IMR-90 (cell line): ENCODE results near the gene UGDH. TPM values are rescaled to one million over a fixed set of nuclear protein-coding genes. Genes with fewer than 3 reads are reported as not detected.

Source experiments
- ATAC-seq: fragments of 200-7000 bp; cut with Tn5 transposase; 2 replicates; pipeline ENCODE4 v1.9.1; 2020; ENCODE audit warnings: low read depth, mild to moderate bottlenecking, moderate library complexity
- BruUV-seq: library from RNA; stranded (reverse); fragments of 400-500 nt; replicated peaks from 2 replicates; lab custom pipeline; 2021; lab: Mats Ljungman, UMichigan
- CTCF ChIA-PET: fragments of 300-600 bp; formaldehyde crosslinking; extraction: SDS; loops from one replicate; lab custom pipeline; 2021; ENCODE audit warnings: antibody characterized with exemption; lab: Yijun Ruan, JAX
- POLR2A ChIA-PET: fragments of 300-600 bp; sonication (Branson Sonifier 250); formaldehyde crosslinking; loops from one replicate; lab custom pipeline; 2022; ENCODE audit warnings: antibody characterized with exemption; ENCODE audit not compliant: unreplicated experiment; lab: Charles Lee
- DNase-seq: peaks from one replicate; pipeline ENCODE4 v3.0.0; 2013
- H2AFZ ChIP-seq: replicated peaks from 2 replicates; pipeline ENCODE3; 2013; ENCODE audit warnings: low read length, mild to moderate bottlenecking; ENCODE audit not compliant: poor library complexity
- H2AK5ac ChIP-seq: 2 replicates; pipeline ENCODE4 v1.6.1; 2013; ENCODE audit warnings: low read depth, low read length, inconsistent platforms
- H2AK9ac ChIP-seq: replicated peaks from 2 replicates; pipeline ENCODE3; 2013; ENCODE audit warnings: mild to moderate bottlenecking, low read depth, low read length, moderate library complexity; ENCODE audit not compliant: poor library complexity
- H2BK120ac ChIP-seq: 2 replicates; pipeline ENCODE4 v1.6.1; 2013; ENCODE audit warnings: low read depth, low read length, inconsistent platforms
- H2BK15ac ChIP-seq: 3 replicates; pipeline ENCODE4 v1.6.1; 2013; ENCODE audit warnings: low read depth, low read length, inconsistent platforms
- H2BK20ac ChIP-seq: 2 replicates; pipeline ENCODE4 v1.6.1; 2013; ENCODE audit warnings: low read depth, mild to moderate bottlenecking, inconsistent platforms, low read length, moderate library complexity
- H2BK5ac ChIP-seq: 2 replicates; pipeline ENCODE4 v1.6.1; 2013; ENCODE audit warnings: mild to moderate bottlenecking, low read depth, low read length, inconsistent platforms; ENCODE audit not compliant: poor library complexity, severe bottlenecking
- H3K14ac ChIP-seq: replicated peaks from 2 replicates; pipeline ENCODE4 v1.6.1; 2013; ENCODE audit warnings: low read depth, low read length, inconsistent platforms
- H3K18ac ChIP-seq: 2 replicates; pipeline ENCODE4 v1.6.1; 2013; ENCODE audit warnings: low read depth, low read length, control low read depth
- H3K23ac ChIP-seq: 2 replicates; pipeline ENCODE4 v1.6.1; 2013; ENCODE audit warnings: low read depth, low read length, inconsistent platforms
- H3K27ac ChIP-seq: 2 replicates; pipeline ENCODE4 v1.5.1; 2013; ENCODE audit warnings: mild to moderate bottlenecking, control low read depth, low read length; ENCODE audit not compliant: insufficient read depth
- H3K27me3 ChIP-seq: 2 replicates; pipeline ENCODE4 v1.6.1; 2013; ENCODE audit warnings: low read length; ENCODE audit not compliant: control insufficient read depth, insufficient read depth
- H3K36me3 ChIP-seq: 2 replicates; pipeline ENCODE4 v1.6.1; 2013; ENCODE audit warnings: low read length, mixed read lengths; ENCODE audit not compliant: control insufficient read depth, insufficient read depth
- H3K4ac ChIP-seq: 2 replicates; pipeline ENCODE4 v1.6.1; 2013; ENCODE audit warnings: low read depth, low read length, inconsistent platforms
- H3K4me1 ChIP-seq: 2 replicates; pipeline ENCODE4 v1.6.1; 2013; ENCODE audit warnings: low read length, mixed read lengths; ENCODE audit not compliant: control insufficient read depth, insufficient read depth
- H3K4me2 ChIP-seq: 2 replicates; pipeline ENCODE4 v1.6.1; 2013; ENCODE audit warnings: low read depth, mild to moderate bottlenecking, control low read depth, low read length, moderate library complexity
- H3K4me3 ChIP-seq: 2 replicates; pipeline ENCODE4 v1.5.1; 2013; ENCODE audit warnings: low read depth, mild to moderate bottlenecking, control low read depth, low read length, moderate library complexity; ENCODE audit not compliant: insufficient read depth
- H3K56ac ChIP-seq: 2 replicates; pipeline ENCODE4 v1.6.1; 2013; ENCODE audit warnings: low read length, inconsistent platforms; ENCODE audit not compliant: insufficient read depth; ENCODE audit errors: extremely low read depth
- H3K79me1 ChIP-seq, 2 experiments: 2 replicates each; pipeline ENCODE4 v1.6.1; 2013; ENCODE audit warnings: low read length in 2 of 2, inconsistent platforms in 1 of 2, low read depth in 1 of 2
- H3K9ac ChIP-seq: 2 replicates; pipeline ENCODE4 v1.6.1; 2013; ENCODE audit warnings: low read depth, low read length, control low read depth
- H3K9me1 ChIP-seq: 2 replicates; pipeline ENCODE4 v1.6.1; 2013; ENCODE audit warnings: low read length, inconsistent platforms; ENCODE audit not compliant: insufficient read depth
- H3K9me3 ChIP-seq: 2 replicates; pipeline ENCODE4 v1.6.1; 2013; ENCODE audit warnings: low read length; ENCODE audit not compliant: control insufficient read depth, insufficient read depth
- H4K20me1 ChIP-seq: 2 replicates; pipeline ENCODE4 v1.6.1; 2013; ENCODE audit warnings: low read length, inconsistent platforms; ENCODE audit not compliant: insufficient read depth
- H4K5ac ChIP-seq: 2 replicates; pipeline ENCODE4 v1.6.1; 2013; ENCODE audit warnings: mild to moderate bottlenecking, low read depth, low read length, control low read depth
- H4K8ac ChIP-seq, 2 experiments: 2 replicates each; pipeline ENCODE4 v1.6.1; 2013; ENCODE audit warnings: low read depth in 2 of 2, low read length in 2 of 2, control low read depth in 1 of 2, inconsistent platforms in 1 of 2
- H4K91ac ChIP-seq: 2 replicates; pipeline ENCODE4 v1.6.1; 2013; ENCODE audit warnings: low read depth, low read length, inconsistent platforms; ENCODE audit not compliant: insufficient read depth
- CEBPB ChIP-seq: IDR thresholded peaks from 2 replicates; pipeline ENCODE4 v1.6.1; 2012; ENCODE audit warnings: low read depth, low read length, improper control_type of control experiment
- CHD1 ChIP-seq: IDR thresholded peaks from 2 replicates; pipeline ENCODE4 v1.6.1; 2012; ENCODE audit warnings: low read depth, low read length, improper control_type of control experiment
- MAZ ChIP-seq: IDR thresholded peaks from 2 replicates; pipeline ENCODE4 v1.6.1; 2012; ENCODE audit warnings: low read depth, mild to moderate bottlenecking, low read length, improper control_type of control experiment, moderate library complexity, borderline replicate concordance
- MXI1 ChIP-seq: IDR thresholded peaks from 2 replicates; pipeline ENCODE4 v1.6.1; 2012; ENCODE audit warnings: low read depth, mild to moderate bottlenecking, low read length, moderate library complexity, borderline replicate concordance
- RCOR1 ChIP-seq: IDR thresholded peaks from 2 replicates; pipeline ENCODE4 v1.6.1; 2012; ENCODE audit warnings: mild to moderate bottlenecking, low read length, improper control_type of control experiment; ENCODE audit not compliant: insufficient replicate concordance
- RFX5 ChIP-seq: IDR thresholded peaks from 2 replicates; pipeline ENCODE4 v1.8.0; 2012; ENCODE audit warnings: low read depth, mild to moderate bottlenecking, low read length, moderate library complexity
- WGBS, 2 experiments: methylation state at CpG; one replicate each; pipeline versions ENCODE4 v1.1.5 to v1.1.7; 2013; ENCODE audit warnings: missing lambda C conversion rate in 2 of 2; ENCODE audit not compliant: insufficient read length in 1 of 2; ENCODE audit errors: extremely low coverage in 2 of 2; 5-methylcytosine and 5-hydroxymethylcytosine counted together
- dilution Hi-C: fragments of 300-500 bp; cut with HindIII; formaldehyde crosslinking; loops from one replicate; pipeline ENCODE4 v1.14.3; 2018; ENCODE audit warnings: low sequenced_read_pairs; ENCODE audit not compliant: unreplicated experiment
- in situ Hi-C: fragments of 300-500 bp; cut with MboI; formaldehyde crosslinking; loops from 3 replicates; pipeline ENCODE4 v1.14.3; 2019; ENCODE audit warnings: low sequenced_read_pairs, inconsistent platforms, mixed read lengths
- intact Hi-C: fragments of 100-400 bp; cut with micrococcal nuclease; formaldehyde crosslinking; loops from 2 replicates; pipeline ENCODE4 v1.10.0; 2022
- polyA plus RNA-seq, 3 experiments: library from polyadenylated mRNA; depleted of rRNA; stranded (reverse); fragments of >200 nt; gene quantifications; 2 replicates each; pipeline ENCODE4 v1.2.3, GENCODE V29; 2012; ENCODE audit warnings: low replicate concordance in 1 of 3
- total RNA-seq: library from RNA; depleted of rRNA; stranded (reverse); fragments of >200 nt; gene quantifications from 2 replicates; pipeline ENCODE4 v1.2.3, GENCODE V29; 2012

Gene UGDH
- total and polyA plus RNA-seq, 2 of the 4 experiments (the other 2 are of a cell fraction), result 69.2 to 257 TPM

DNA sequence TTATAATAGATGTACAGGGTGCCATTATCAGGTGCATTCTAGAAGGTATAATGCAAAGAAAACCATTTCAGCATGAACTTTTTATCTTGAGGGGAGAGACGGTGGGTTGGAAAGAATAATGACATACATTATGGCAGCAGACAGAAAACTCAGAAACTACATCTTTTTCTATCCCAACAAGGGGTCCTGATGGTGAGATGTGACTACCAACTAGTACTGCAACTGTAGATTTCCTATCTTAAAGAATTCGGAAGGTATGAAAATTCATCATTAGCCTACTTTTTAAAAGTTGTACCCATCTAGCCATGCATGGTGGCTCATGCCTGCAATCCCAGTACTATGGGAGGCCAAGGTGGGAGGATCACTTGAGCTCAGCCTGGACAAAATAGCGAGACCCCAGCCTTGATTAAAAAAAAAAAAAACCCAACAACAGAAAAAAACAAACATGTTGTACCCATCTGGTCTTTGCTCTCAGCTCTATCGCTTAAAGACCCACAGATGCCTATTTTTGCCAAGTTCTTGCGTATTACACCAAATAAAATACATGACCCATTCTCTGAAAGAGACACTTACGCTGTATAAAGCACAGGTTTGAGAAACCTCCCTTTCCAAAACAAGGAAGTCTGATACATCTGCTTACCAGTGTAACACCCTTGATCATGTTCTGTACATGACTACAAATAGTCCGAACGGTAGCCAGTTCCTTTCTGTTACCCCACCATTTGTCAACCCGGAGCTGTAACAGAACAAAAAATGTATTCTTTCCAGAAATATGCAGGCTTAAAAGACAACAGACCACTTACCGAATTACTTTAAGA lies 70.1 kb downstream of the UGDH start:
- Histone ChIP-seq H3K79me1 (peaks cover 31 to 59% of the 10 kb centered on the region in 2 experiments), H3K4me3 (peak overlapping the region; percentile 68), H3K23ac (peak overlapping the region; percentile 45; the same call in 1 of the 2 replicates), H3K4me2 (peak overlapping the region; percentile 91), H3K9me3 (no peaks in the 10 kb centered on the region), H3K27me3 (no peaks in the 10 kb centered on the region), H3K9ac (peak overlapping the region; percentile 86), H2BK15ac (no peak overlapping the region), H4K5ac (no peak overlapping the region), H2AK9ac (no peak overlapping the region), H2AFZ (no peak overlapping the region), H2AK5ac (no peak overlapping the region), H4K20me1 (peaks cover 50% of the 10 kb centered on the region), H3K36me3 (peaks cover 30% of the 10 kb centered on the region), H3K56ac (no peak overlapping the region; the same call in 1 of the 2 replicates), H4K91ac (no peak overlapping the region), H2BK5ac (no peak overlapping the region), H3K27ac (no peak overlapping the region), H4K8ac (no peak overlapping the region), H3K4me1 (peaks cover 5% of the 10 kb centered on the region), H3K4ac (no peak overlapping the region), H3K14ac (peak overlapping the region; percentile 29; the same call in 1 of the 2 replicates), H2BK120ac (no peak overlapping the region), H3K18ac (no peak overlapping the region), H3K9me1 (peaks cover 3% of the 10 kb centered on the region; the same call in 1 of the 2 replicates), H2BK20ac (no peak overlapping the region)
- TF ChIP-seq MAZ (no peak), CEBPB (no peak), RCOR1 (no peak), MXI1 (no peak), CHD1 (no peak), RFX5 (no peak)
- CTCF ChIA-PET, result interaction anchor here (0.7 to 0.9 kb wide), 2 partner anchors 9 to 210 kb away, joined by 3 read pairs; no protein-coding TSS in a partner anchor
- in situ Hi-C loops (no loop called here), dilution Hi-C loops (no loop called here), intact Hi-C loops (no loop called here)
- DNase-seq (no peak), ATAC-seq (no peak)
- POLR2A ChIA-PET, result interaction anchor here (0.6 kb wide), 1 partner anchor 198 kb away, joined by 3 read pairs; no protein-coding TSS in a partner anchor
- no TSS peak for BruUV-seq
- WGBS, 2 experiments, result 89% methylated on average over 3 of the region's 10 CpGs; no CpG with 5 or more reads in 1 of the 2 experiments
